HG03575 (cell line): ENCODE measurements around the gene ANK2.
"Not testable (repeated sequence)": the region's sequence is repeated elsewhere in the genome, so short reads cannot be mapped to it uniquely, and the experiment has no call there.

Source experiments
- ATAC-seq: cut with Tn5 transposase; IDR thresholded peaks from one replicate; pipeline ENCODE4 v1.9.1; 2021; ENCODE audit not compliant: unreplicated experiment, insufficient number of reproducible peaks, low FRiP score; ENCODE audit errors: extremely low read depth

ANK2 gene

GRCh38 chr4:113173793-113174264, 124.4 kb downstream of the ANK2 start:
- ATAC-seq, result no peak

DNA sequence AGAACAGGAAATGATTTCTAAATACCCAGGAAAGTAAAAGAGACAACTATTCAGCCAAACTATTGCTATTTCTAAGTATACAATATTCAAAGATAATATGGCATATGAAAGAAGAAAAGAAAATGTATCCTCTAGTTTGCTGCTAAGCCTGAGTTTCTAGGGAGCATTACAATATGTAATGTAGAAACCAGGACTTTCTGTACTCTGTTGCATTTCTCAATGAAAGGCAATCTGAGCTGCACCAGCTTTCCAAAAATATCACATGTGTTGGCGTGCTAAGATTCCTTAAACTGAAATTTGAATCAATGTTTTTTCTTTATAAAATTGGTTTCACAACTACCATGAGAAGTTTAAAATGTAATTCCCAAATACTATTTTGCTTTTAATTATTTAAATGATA, 129.6 kb downstream of the ANK2 start:
- ATAC-seq, result no peak

- no peak for ATAC-seq
Observed at GRCh38 chr4:113179996-113180395, 130.5 kb downstream of the ANK2 start.

GRCh38 chr4:113181289-113182007, 132.0 kb downstream of the ANK2 start:
- ATAC-seq, result no peak

DNA sequence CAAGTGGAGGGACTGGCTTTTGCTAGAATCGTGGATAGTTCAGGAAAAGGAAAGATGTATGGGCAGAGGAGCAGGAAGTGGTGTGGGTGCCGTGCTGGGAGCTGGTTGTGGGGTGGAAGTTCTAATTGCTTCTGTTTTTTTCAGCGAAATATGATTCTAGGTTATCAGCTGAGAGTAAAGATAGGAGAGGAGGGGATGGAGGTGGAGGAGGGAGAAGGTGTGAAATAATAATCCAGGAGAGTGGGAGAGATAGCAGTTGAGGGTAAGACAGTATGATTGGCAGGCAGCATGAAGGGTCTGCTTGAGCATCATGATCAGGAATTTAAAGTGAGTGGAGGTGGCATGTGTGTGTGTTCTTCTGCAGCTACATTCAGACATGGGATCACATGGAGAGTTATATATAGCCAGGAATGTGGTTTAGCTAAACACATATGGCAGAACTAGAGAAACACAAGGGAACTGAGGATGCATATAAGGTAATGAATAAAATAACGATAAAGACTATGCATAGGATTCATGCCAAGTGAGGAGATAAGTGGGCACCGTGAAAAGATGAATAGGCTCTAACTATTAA, 133.7 kb downstream of the ANK2 start:
- ATAC-seq, result no peak

DNA sequence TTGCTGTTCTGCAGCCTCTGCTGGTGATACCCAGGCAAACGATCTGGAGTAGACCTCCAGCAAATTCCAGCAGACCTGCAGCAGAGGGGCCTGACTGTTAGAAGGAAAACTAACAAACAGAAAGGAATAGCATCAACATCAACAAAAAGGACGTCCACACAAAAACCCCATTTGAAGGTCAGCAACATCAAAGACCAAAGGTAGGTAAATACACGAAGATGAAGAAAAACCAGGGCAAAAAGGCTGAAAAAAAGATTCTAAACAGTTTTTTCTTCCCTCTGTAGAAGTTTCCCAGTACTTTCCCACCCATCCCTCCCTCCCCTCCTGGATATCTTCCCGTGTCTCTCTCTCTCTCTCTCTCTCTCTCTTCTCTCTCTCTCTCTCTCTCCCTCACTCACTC, 136.8 kb downstream of the ANK2 start:
- not testable (repeated sequence) for ATAC-seq

DNA sequence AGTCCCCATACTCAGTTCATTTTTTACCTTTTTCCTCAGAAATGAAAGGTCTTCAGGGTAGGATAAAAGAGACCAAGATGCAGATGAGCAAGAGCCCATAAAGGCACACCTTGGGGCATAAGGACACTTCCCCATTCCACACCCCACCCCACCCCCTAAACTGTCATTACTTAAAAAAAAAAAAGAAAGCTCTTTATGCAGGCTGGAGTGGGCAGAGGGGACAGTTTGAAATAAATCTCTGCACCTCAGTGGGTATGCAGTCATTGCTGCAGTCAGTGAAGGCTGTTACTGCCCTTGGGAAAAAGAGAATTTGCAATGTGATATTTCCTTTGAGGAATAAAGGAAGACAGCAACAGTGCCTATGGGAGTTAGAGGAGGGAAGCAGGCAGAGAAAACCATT, 137.5 kb downstream of the ANK2 start:
- no peak for ATAC-seq

GRCh38 chr4:113187358-113187757, 137.9 kb downstream of the ANK2 start:
- no peak for ATAC-seq

DNA sequence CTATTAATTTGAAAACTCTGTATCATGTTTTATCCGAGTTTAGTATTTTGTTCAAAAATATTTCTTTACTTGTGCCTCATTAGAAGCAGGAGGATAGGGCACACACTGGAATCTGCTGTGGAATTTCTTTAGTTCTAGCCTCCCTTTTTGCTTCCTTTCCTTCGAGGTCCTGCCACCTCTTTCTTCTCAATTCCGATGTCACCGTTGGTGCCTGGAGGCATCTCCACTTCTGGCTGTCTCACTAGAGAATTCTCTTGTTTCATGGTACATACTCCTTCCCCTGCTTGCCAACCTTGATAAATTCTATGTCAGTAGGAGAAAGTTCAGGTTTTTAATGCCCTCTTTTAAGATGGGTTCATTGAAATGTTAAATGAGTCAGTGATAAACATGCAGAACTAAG, 140.1 kb downstream of the ANK2 start:
- no peak for ATAC-seq

DNA sequence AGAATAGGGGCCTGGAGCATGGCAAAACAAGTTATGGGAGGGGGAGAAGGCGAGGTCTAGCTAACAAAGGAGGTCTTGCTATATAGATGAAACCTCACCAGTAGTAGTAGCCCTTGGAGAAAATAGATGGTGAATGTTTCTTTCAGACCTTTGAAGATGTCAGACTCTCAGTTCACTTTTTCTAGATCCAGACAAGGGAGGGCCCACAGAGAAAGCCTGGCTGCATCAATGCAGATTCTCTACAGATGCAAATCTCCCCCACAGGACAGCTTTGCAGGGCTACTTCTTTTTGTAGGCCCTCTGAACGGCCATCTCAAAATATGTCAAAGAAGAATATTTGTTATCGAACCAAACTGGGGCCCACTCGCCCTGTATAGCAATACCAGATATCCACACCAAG, 159.7 kb downstream of the ANK2 start:
- ATAC-seq, result no peak

GRCh38 chr4:113209652-113210320, 160.3 kb downstream of the ANK2 start:
- no peak for ATAC-seq

- ATAC-seq, result no peak
Observed at GRCh38 chr4:113212613-113213012, 163.2 kb downstream of the ANK2 start.

DNA sequence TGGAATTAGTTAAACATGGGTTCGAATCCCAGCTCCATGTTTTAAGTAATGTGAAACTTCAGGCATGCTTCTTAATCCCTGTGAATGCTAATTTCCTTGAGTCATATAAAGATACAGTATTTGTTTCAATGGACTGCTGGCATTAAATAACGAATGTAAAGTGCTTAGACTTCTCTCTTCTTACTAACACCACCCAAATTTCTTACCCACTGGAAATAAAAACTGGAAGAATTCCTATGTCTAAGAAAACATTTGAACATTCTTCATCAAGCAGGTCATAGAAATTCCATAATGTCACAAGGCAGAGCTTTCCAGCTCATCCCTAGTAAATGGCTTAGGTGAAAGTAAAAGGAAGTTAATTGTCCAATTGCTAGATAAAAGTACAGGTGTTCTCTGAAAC, 172.5 kb downstream of the ANK2 start:
- ATAC-seq, result no peak

- no peak for ATAC-seq
Observed at GRCh38 chr4:113222471-113222870, 173.0 kb downstream of the ANK2 start.

DNA sequence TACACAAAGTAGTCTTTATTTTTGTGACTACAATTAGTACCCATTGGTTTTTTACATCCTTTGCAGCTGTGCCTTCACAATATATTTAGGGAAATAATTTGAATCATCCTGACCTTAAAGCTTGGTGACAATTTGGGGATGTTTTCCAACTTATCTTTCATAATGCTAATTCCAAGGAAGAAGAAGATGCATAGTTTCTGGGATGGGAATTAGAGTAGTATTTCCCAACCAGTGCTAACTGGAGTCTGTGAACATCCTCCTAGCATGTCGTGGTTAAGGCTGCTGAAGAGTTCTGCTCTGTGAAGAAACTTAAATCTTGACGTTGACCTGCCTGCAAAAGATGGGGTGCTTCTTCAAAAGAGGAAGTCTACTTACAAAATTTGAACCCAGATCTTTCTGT, 173.5 kb downstream of the ANK2 start:
- no peak for ATAC-seq

GRCh38 chr4:113232194-113232593, 182.7 kb downstream of the ANK2 start:
- ATAC-seq, result no peak

DNA sequence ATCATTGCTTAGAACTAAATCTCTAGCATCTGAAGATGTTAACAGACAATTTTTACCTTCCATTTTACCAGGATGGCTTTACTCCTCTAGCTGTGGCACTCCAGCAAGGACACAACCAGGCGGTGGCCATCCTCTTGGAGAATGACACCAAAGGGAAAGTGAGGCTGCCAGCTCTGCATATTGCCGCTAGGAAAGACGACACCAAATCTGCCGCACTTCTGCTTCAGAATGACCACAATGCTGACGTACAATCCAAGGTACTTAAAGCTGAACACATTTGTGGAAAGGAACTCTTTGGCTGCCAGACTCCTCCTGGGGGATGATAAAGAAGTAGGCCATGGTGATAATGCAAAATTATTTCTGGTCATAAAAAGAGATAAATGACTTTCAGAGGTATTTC, 187.5 kb downstream of the ANK2 start:
- ATAC-seq, result no peak

- no peak for ATAC-seq
Observed at GRCh38 chr4:113243312-113243711, 193.9 kb downstream of the ANK2 start.

DNA sequence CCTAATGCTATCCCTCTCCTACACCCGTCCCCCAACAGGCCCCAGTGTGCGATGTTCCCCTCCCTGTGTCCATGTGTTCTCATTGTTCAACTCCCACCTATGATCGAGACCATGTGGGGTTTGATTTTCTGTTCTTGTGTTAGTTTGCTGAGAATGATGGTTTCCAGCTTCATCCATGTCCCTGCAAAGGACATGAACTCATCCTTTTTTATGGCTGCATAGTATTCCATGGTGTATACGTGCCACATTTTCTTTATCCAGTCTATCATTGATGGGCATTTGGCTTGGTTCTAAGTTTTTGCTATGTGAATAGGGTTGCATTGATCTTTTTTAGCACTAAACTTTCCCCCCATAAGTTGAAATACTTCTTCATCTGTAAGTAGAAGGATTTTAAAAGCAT, 195.3 kb downstream of the ANK2 start:
- ATAC-seq, result not testable (repeated sequence)

DNA sequence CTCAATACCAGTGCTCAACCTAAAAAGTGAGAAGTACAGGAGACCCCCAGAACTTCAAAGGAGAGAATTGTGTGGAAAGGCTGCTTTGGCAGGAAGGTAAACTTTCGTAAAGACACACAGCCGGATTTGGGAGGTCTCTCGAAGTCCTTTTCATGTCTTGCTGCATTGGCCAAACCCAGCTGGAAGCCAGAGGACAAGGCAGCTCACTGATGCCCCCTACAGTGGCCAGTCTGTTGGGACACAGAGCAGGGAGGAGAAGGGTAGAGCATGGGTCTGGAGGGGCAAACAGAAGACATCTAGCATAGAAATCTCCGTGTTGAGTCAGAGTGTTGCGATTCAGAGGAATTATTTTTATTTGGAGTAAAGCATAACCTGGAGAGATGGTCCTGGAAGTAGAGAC, 198.9 kb downstream of the ANK2 start:
- ATAC-seq, result no peak
